Neural cell (in vitro differentiated cells): ENCODE measurements around the gene BGN. TPM values are rescaled to one million over a fixed set of nuclear protein-coding genes. Genes with fewer than 3 reads are reported as not detected.

Experiments
- H2AFZ ChIP-seq: fragments of 200-600, 300-800 bp; sonication (generic), shearing (Covaris generic); 2 replicates; pipeline ENCODE4 v1.6.0; 2014; ENCODE audit warnings: low read depth, mild to moderate bottlenecking, antibody characterized with exemption, low read length, moderate library complexity
- H3F3A ChIP-seq: fragments of 200-600 bp; shearing (Covaris generic); 2 replicates; pipeline ENCODE4 v1.6.1; 2016; ENCODE audit warnings: mild to moderate bottlenecking, moderate library complexity, mixed read lengths, antibody characterized with exemption, low read length; ENCODE audit not compliant: insufficient read depth, poor library complexity, severe bottlenecking
- H3K27ac ChIP-seq: fragments of 200-600, 300-800 bp; sonication (generic), shearing (Covaris generic); 2 replicates; pipeline ENCODE4 v1.5.1; 2014; ENCODE audit warnings: mild to moderate bottlenecking, low read length, moderate library complexity
- H3K27me3 ChIP-seq: fragments of 300-800, 200-600 bp; sonication (generic), shearing (Covaris generic); 2 replicates; pipeline ENCODE4 v1.6.0; 2014; ENCODE audit warnings: mild to moderate bottlenecking, low read depth, low read length, moderate library complexity; ENCODE audit not compliant: insufficient read depth
- H3K36me3 ChIP-seq: fragments of 300-800, 200-600 bp; sonication (generic), shearing (Covaris generic); 2 replicates; pipeline ENCODE4 v1.5.1; 2014; ENCODE audit warnings: mild to moderate bottlenecking, antibody characterized with exemption, low read length, moderate library complexity; ENCODE audit not compliant: insufficient read depth
- H3K4me2 ChIP-seq: fragments of 300-800, 200-600 bp; sonication (generic), shearing (Covaris generic); 2 replicates; pipeline ENCODE4 v1.6.0; 2014; ENCODE audit warnings: mild to moderate bottlenecking, low read length
- H3K4me3 ChIP-seq: fragments of 300-800, 200-600 bp; sonication (generic), shearing (Covaris generic); 2 replicates; pipeline ENCODE4 v1.5.1; 2014; ENCODE audit warnings: mild to moderate bottlenecking, low read length, moderate library complexity
- H3K79me2 ChIP-seq: fragments of 200-600 bp; shearing (Covaris generic); replicated peaks from 2 replicates; pipeline ENCODE4 v1.6.0; 2014; ENCODE audit warnings: mild to moderate bottlenecking, low read length, moderate library complexity; ENCODE audit not compliant: insufficient read depth
- H3K9ac ChIP-seq: fragments of 300-800, 200-600 bp; sonication (generic), shearing (Covaris generic); 2 replicates; pipeline ENCODE4 v1.6.1; 2016; ENCODE audit warnings: mild to moderate bottlenecking, low read length, mixed read lengths
- H3K9me2 ChIP-seq: fragments of 200-600 bp; shearing (Covaris generic); 2 replicates; pipeline ENCODE4 v1.6.1; 2016; ENCODE audit warnings: mild to moderate bottlenecking, low read length, mixed read lengths; ENCODE audit not compliant: insufficient read depth
- H3K9me3 ChIP-seq: fragments of 200-600, 300-800 bp; sonication (generic), shearing (Covaris generic); 2 replicates; pipeline ENCODE4 v1.6.1; 2016; ENCODE audit warnings: mild to moderate bottlenecking, mixed run types, low read length, moderate library complexity, mixed read lengths
- H4K20me1 ChIP-seq: fragments of 200-600 bp; shearing (Covaris generic); 2 replicates; pipeline ENCODE4 v1.6.1; 2016; ENCODE audit warnings: mild to moderate bottlenecking, mixed run types; ENCODE audit not compliant: insufficient read depth
- EP300 ChIP-seq: fragments of 450-650 bp; conservative IDR thresholded peaks from 2 replicates; pipeline ENCODE4 v1.6.1; 2014; ENCODE audit warnings: antibody characterized with exemption, mild to moderate bottlenecking, moderate library complexity; ENCODE audit not compliant: poor library complexity, severe bottlenecking
- EZH2 ChIP-seq: fragments of 200-600, 300-800 bp; shearing (Covaris generic), sonication (generic); IDR thresholded peaks from 2 replicates; pipeline ENCODE4 v1.6.1; 2014; ENCODE audit warnings: antibody characterized with exemption, low read length, borderline replicate concordance, mild to moderate bottlenecking; ENCODE audit not compliant: insufficient read depth, poor library complexity, severe bottlenecking
- MXI1 ChIP-seq: fragments of 450-650 bp; conservative IDR thresholded peaks from 2 replicates; pipeline ENCODE4 v1.6.1; 2014; ENCODE audit warnings: antibody characterized with exemption, mild to moderate bottlenecking; ENCODE audit not compliant: poor library complexity, severe bottlenecking
- POLR2AphosphoS5 ChIP-seq: IDR thresholded peaks from 2 replicates; pipeline ENCODE4 v1.6.1; 2012
- RAD21 ChIP-seq: fragments of 450-650 bp; conservative IDR thresholded peaks from 2 replicates; pipeline ENCODE4 v1.6.1; 2014; ENCODE audit warnings: antibody characterized with exemption, mild to moderate bottlenecking, moderate library complexity
- SMC3 ChIP-seq: fragments of 450-650 bp; conservative IDR thresholded peaks from 2 replicates; pipeline ENCODE4 v1.6.1; 2014; ENCODE audit warnings: antibody characterized with exemption, mild to moderate bottlenecking, moderate library complexity; ENCODE audit not compliant: poor library complexity
- TAF1 ChIP-seq: IDR thresholded peaks from 2 replicates; pipeline ENCODE4 v1.6.1; 2012; ENCODE audit warnings: low read depth
- polyA plus RNA-seq: library from polyadenylated mRNA; depleted of rRNA; stranded (reverse); fragments of >200 nt; gene quantifications from 2 replicates; pipeline ENCODE4 v1.2.3, GENCODE V29; 2014
- TF ChIP-seq, protein P1 (sequence below): fragments of 450-650 bp; IDR thresholded peaks from 2 replicates; pipeline ENCODE4 v1.5.1; 2014; ENCODE audit warnings: antibody characterized with exemption, mild to moderate bottlenecking, moderate library complexity; ENCODE audit not compliant: poor library complexity, severe bottlenecking
- TF ChIP-seq, protein P2 (sequence below): IDR thresholded peaks from 2 replicates; pipeline ENCODE4 v1.6.1; 2012; ENCODE audit warnings: borderline replicate concordance

The BGN gene
- polyA plus RNA-seq, 1 donor from 2014 or later: not detected

DNA sequence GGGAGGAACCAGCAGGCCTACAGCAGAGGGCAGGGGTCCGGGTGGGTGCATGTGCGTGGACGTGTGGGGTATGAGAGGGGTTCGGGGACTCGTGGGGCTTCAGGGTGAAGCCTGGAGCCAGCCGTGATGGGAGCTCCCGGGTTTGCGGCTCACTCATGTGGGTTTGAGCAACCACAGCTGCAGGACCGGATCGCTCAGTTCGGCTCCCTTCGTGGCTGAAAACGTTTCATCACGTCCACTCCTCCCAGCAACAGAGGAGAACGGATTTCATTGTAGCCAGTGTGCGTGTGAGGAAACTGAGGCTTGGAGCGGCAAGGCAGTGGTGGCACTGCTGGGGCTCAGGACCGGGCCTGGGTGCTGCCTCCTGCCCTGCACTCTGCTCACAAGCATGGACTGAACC, 10.6 kb downstream of the BGN start:
- TF ChIP-seq RAD21 (no peak), EZH2 (no peak), MXI1 (no peak), SMC3 (no peak), POLR2AphosphoS5 (no peak), TAF1 (no peak), EP300 (no peak)
- TF ChIP-seq, protein P1, sequence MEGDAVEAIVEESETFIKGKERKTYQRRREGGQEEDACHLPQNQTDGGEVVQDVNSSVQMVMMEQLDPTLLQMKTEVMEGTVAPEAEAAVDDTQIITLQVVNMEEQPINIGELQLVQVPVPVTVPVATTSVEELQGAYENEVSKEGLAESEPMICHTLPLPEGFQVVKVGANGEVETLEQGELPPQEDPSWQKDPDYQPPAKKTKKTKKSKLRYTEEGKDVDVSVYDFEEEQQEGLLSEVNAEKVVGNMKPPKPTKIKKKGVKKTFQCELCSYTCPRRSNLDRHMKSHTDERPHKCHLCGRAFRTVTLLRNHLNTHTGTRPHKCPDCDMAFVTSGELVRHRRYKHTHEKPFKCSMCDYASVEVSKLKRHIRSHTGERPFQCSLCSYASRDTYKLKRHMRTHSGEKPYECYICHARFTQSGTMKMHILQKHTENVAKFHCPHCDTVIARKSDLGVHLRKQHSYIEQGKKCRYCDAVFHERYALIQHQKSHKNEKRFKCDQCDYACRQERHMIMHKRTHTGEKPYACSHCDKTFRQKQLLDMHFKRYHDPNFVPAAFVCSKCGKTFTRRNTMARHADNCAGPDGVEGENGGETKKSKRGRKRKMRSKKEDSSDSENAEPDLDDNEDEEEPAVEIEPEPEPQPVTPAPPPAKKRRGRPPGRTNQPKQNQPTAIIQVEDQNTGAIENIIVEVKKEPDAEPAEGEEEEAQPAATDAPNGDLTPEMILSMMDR: no peak
- TF ChIP-seq, protein P2, sequence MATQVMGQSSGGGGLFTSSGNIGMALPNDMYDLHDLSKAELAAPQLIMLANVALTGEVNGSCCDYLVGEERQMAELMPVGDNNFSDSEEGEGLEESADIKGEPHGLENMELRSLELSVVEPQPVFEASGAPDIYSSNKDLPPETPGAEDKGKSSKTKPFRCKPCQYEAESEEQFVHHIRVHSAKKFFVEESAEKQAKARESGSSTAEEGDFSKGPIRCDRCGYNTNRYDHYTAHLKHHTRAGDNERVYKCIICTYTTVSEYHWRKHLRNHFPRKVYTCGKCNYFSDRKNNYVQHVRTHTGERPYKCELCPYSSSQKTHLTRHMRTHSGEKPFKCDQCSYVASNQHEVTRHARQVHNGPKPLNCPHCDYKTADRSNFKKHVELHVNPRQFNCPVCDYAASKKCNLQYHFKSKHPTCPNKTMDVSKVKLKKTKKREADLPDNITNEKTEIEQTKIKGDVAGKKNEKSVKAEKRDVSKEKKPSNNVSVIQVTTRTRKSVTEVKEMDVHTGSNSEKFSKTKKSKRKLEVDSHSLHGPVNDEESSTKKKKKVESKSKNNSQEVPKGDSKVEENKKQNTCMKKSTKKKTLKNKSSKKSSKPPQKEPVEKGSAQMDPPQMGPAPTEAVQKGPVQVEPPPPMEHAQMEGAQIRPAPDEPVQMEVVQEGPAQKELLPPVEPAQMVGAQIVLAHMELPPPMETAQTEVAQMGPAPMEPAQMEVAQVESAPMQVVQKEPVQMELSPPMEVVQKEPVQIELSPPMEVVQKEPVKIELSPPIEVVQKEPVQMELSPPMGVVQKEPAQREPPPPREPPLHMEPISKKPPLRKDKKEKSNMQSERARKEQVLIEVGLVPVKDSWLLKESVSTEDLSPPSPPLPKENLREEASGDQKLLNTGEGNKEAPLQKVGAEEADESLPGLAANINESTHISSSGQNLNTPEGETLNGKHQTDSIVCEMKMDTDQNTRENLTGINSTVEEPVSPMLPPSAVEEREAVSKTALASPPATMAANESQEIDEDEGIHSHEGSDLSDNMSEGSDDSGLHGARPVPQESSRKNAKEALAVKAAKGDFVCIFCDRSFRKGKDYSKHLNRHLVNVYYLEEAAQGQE: no peak
- Histone ChIP-seq H3K36me3 (no peaks in the 10 kb centered on the region), H3K4me2 (no peak overlapping the region), H3K4me3 (no peak overlapping the region), H3K9me2 (no peaks in the 10 kb centered on the region), H3F3A (no peaks in the 10 kb centered on the region), H2AFZ (no peak overlapping the region), H3K27me3 (no peaks in the 10 kb centered on the region), H3K9ac (no peak overlapping the region), H3K27ac (no peak overlapping the region), H3K79me2 (no peaks in the 10 kb centered on the region), H3K9me3 (no peaks in the 10 kb centered on the region), H4K20me1 (no peaks in the 10 kb centered on the region)

DNA sequence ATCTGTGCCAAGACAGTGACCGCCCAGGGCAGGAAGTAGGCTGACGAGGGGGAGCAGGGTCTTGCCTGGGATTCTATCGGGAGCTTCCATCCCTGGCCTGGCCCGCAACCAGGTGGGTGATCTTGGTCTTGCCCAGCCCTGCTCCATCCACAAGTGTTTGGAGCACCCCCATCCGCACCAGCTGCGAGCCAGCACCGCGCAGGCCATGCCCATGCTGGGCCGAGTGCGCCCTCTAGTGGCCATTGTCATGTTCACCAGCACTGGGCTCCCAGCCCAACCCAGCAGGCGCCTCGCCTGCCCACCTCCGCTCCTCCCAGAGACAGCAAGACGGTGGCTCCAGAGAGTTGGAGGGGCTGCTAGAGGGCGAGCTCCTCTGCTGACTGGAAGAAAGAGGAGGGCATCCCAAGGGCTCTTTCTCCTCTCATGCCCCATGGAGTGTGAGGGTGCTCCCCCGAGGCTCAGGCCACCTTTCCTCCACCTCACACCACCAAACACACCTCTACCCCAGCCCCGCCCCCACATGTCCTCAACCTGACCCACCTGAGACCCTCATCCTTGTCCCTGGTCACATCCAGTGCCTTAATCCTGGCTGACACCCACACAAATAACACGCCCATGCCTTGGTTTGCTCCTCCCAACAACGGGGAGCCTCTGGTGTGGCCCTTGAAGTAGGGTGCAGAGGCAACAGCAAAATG, 12.9 kb downstream of the BGN start:
- H3K4me2 ChIP-seq: no peak overlapping the region
- no peaks in the 10 kb centered on the region for H3K79me2 ChIP-seq
- H4K20me1 ChIP-seq: no peaks in the 10 kb centered on the region
- no peak overlapping the region for H3K27ac ChIP-seq
- no peaks in the 10 kb centered on the region for H3K9me3 ChIP-seq
- no peak overlapping the region for H3K9ac ChIP-seq
- no peak overlapping the region for H3K4me3 ChIP-seq
- no peaks in the 10 kb centered on the region for H3F3A ChIP-seq
- H2AFZ ChIP-seq: no peak overlapping the region
- no peaks in the 10 kb centered on the region for H3K9me2 ChIP-seq
- H3K27me3 ChIP-seq: no peaks in the 10 kb centered on the region
- H3K36me3 ChIP-seq: no peaks in the 10 kb centered on the region
- TF ChIP-seq, protein P1: peak; percentile 81
- peak; percentile 84 for TF ChIP-seq RAD21
- peak; percentile 81 for TF ChIP-seq SMC3
- TF ChIP-seq TAF1: no peak
- no peak for TF ChIP-seq EZH2
- no peak for TF ChIP-seq POLR2AphosphoS5
